GM12878 (cell line): ENCODE results near the gene MRGPRF. TPM values are rescaled to one million over a fixed set of nuclear protein-coding genes. Genes with fewer than 3 reads are reported as not detected.

Source experiments
- ATAC-seq: fragments of 200-7000 bp; cut with Tn5 transposase; 3 replicates; pipeline ENCODE4 v1.9.1; 2020; ENCODE audit warnings: mild to moderate bottlenecking, moderate library complexity
- BruUV-seq: library from RNA; stranded (reverse); fragments of 400-500 nt; replicated peaks from 2 replicates; lab custom pipeline; 2021; lab: Mats Ljungman, UMichigan
- CTCF ChIA-PET: fragments of 300-600 bp; sonication (Branson Sonifier 250); formaldehyde crosslinking; extraction: SDS; loops from one replicate; lab custom pipeline; 2021; ENCODE audit warnings: inconsistent platforms; lab: Yijun Ruan, JAX
- POLR2A ChIA-PET: fragments of 350-600 bp; formaldehyde crosslinking; extraction: SDS; loops from one replicate; lab custom pipeline; 2021; ENCODE audit warnings: inconsistent platforms; lab: Charles Lee
- RAD21 ChIA-PET: fragments of 300-600 bp; sonication (Branson Sonifier 250); formaldehyde crosslinking; loops from one replicate; lab custom pipeline; 2023; ENCODE audit warnings: antibody characterized with exemption; ENCODE audit not compliant: unreplicated experiment; lab: Charles Lee
- SMC1A ChIA-PET: fragments of 300-600 bp; sonication (Branson Sonifier 250); formaldehyde crosslinking; loops from one replicate; lab custom pipeline; 2023; ENCODE audit not compliant: unreplicated experiment, uncharacterized antibody; lab: Charles Lee
- DNase-seq: peaks from one replicate; pipeline ENCODE4 v3.0.0-alpha.2; 2011; ENCODE audit warnings: low read depth, low spot score
- FAIRE-seq: peaks from 3 replicates; lab custom pipeline; 2011; peaks lifted over from hg19 to GRCh38; lab: Jason Lieb, UNC
- H2AFZ ChIP-seq: 2 replicates; pipeline ENCODE4 v1.6.0; 2011; ENCODE audit warnings: low read depth, low read length, control low read depth; ENCODE audit not compliant: control insufficient read depth
- H3K27ac ChIP-seq: 2 replicates; pipeline ENCODE4 v1.5.1; 2011; ENCODE audit warnings: control low read depth; ENCODE audit not compliant: control insufficient read depth, insufficient read depth
- H3K27me3 ChIP-seq, 2 experiments: replicated peaks in 1 of 2; 2 replicates each; pipeline versions ENCODE4 v1.6.0 to v1.6.1; 2011; ENCODE audit warnings: low read length in 1 of 2; ENCODE audit not compliant: control insufficient read depth in 2 of 2, insufficient read depth in 2 of 2
- H3K36me3 ChIP-seq, 2 experiments: 2 replicates each; pipeline ENCODE4 v1.5.1; 2011; ENCODE audit warnings: low read length in 1 of 2; ENCODE audit not compliant: control insufficient read depth in 2 of 2, insufficient read depth in 2 of 2
- H3K4me1 ChIP-seq: 2 replicates; pipeline ENCODE4 v1.6.1; 2011; ENCODE audit warnings: mild to moderate bottlenecking, low read length, moderate library complexity, mixed read lengths; ENCODE audit not compliant: control insufficient read depth, insufficient read depth
- H3K4me2 ChIP-seq: 2 replicates; pipeline ENCODE4 v1.6.0; 2011; ENCODE audit warnings: control low read depth; ENCODE audit not compliant: control insufficient read depth, insufficient read depth
- H3K4me3 ChIP-seq: fragments of 200-600 bp; sonication (generic); 2 replicates; pipeline ENCODE4 v1.5.1; 2016
- H3K79me2 ChIP-seq: 2 replicates; pipeline ENCODE4 v1.6.0; 2011; ENCODE audit warnings: low read length; ENCODE audit not compliant: control insufficient read depth, insufficient read depth
- H3K9ac ChIP-seq: 2 replicates; pipeline ENCODE4 v1.8.0; 2011; ENCODE audit warnings: low read length, control low read depth, mixed read lengths; ENCODE audit not compliant: control insufficient read depth, insufficient read depth
- H3K9me3 ChIP-seq: replicated peaks from 3 replicates; pipeline ENCODE4 v1.5.1; 2011; ENCODE audit warnings: mild to moderate bottlenecking, low read length; ENCODE audit not compliant: control insufficient read depth, insufficient read depth
- H4K20me1 ChIP-seq: 2 replicates; pipeline ENCODE4 v1.6.0; 2011; ENCODE audit not compliant: control insufficient read depth, insufficient read depth
- BMI1 ChIP-seq: fragments of 450-650 bp; IDR thresholded peaks from 2 replicates; pipeline ENCODE4 v1.6.1; 2016; ENCODE audit warnings: mild to moderate bottlenecking, moderate library complexity, borderline replicate concordance
- BRCA1 ChIP-seq: IDR thresholded peaks from 2 replicates; pipeline ENCODE4 v1.6.1; 2011; ENCODE audit warnings: low read depth, low read length, improper control_type of control experiment
- CBX5 ChIP-seq: sonication (generic); IDR thresholded peaks from 2 replicates; pipeline ENCODE4 v1.6.1; 2016; ENCODE audit warnings: low read depth, moderate library complexity, mild to moderate bottlenecking, inconsistent platforms
- FOXK2 ChIP-seq: fragments of 450-650 bp; IDR thresholded peaks from 2 replicates; pipeline ENCODE4 v1.6.1; 2017; ENCODE audit warnings: mild to moderate bottlenecking, moderate library complexity
- JUND ChIP-seq: IDR thresholded peaks from 2 replicates; pipeline ENCODE4 v1.6.1; 2012; ENCODE audit warnings: low read depth, mild to moderate bottlenecking, low read length, improper control_type of control experiment, moderate library complexity
- MTA2 ChIP-seq: fragments of 450-650 bp; IDR thresholded peaks from 2 replicates; pipeline ENCODE4 v1.6.1; 2016; ENCODE audit warnings: low read depth, mild to moderate bottlenecking, moderate library complexity
- MXI1 ChIP-seq: fragments of 150-350 bp; IDR thresholded peaks from 2 replicates; pipeline ENCODE4 v1.6.1; 2011; ENCODE audit warnings: low read depth, mild to moderate bottlenecking, inconsistent platforms, low read length, improper control_type of control experiment
- NBN ChIP-seq: fragments of 450-650 bp; IDR thresholded peaks from 2 replicates; pipeline ENCODE4 v1.6.1; 2016
- NFIC ChIP-seq: IDR thresholded peaks from 2 replicates; pipeline ENCODE4 v1.6.1; 2012; ENCODE audit warnings: low read depth, mild to moderate bottlenecking, inconsistent platforms, low read length, moderate library complexity
- NKRF ChIP-seq: fragments of 450-650 bp; conservative IDR thresholded peaks from 2 replicates; pipeline ENCODE4 v1.6.1; 2017; ENCODE audit warnings: mild to moderate bottlenecking, moderate library complexity
- NR2C1 ChIP-seq: fragments of 450-650 bp; IDR thresholded peaks from 2 replicates; pipeline ENCODE4 v1.6.1; 2017; ENCODE audit warnings: antibody characterized with exemption, mild to moderate bottlenecking, moderate library complexity
- NRF1 ChIP-seq: conservative IDR thresholded peaks from 2 replicates; pipeline ENCODE4 v1.6.1; 2011; ENCODE audit warnings: mild to moderate bottlenecking, low read depth, low read length, improper control_type of control experiment
- RCOR1 ChIP-seq: conservative IDR thresholded peaks from 2 replicates; pipeline ENCODE4 v1.6.1; 2012; ENCODE audit warnings: low read depth, low read length, improper control_type of control experiment
- SPI1 ChIP-seq: IDR thresholded peaks from 2 replicates; pipeline ENCODE4 v1.6.1; 2011; ENCODE audit warnings: low read depth, mild to moderate bottlenecking, low read length, moderate library complexity, borderline replicate concordance; ENCODE audit not compliant: insufficient read depth
- SREBF2 ChIP-seq: IDR thresholded peaks from 2 replicates; pipeline ENCODE4 v1.6.1; 2012; ENCODE audit warnings: mild to moderate bottlenecking, low read length
- STAT1 ChIP-seq: fragments of 450-650 bp; conservative IDR thresholded peaks from 2 replicates; pipeline ENCODE4 v1.6.1; 2014; ENCODE audit warnings: antibody characterized with exemption, mild to moderate bottlenecking
- SUPT20H ChIP-seq: IDR thresholded peaks from 2 replicates; pipeline ENCODE4 v1.6.1; 2011; ENCODE audit warnings: low read depth, mild to moderate bottlenecking, low read length, moderate library complexity, borderline replicate concordance; ENCODE audit not compliant: control insufficient read depth
- USF1 ChIP-seq: IDR thresholded peaks from 2 replicates; pipeline ENCODE4 v1.6.1; 2011; ENCODE audit warnings: borderline replicate concordance, low read depth, mild to moderate bottlenecking, moderate library complexity, mixed read lengths, low read length; ENCODE audit not compliant: insufficient read depth; ENCODE audit errors: extremely low read length
- ZBTB11 ChIP-seq: fragments of 450-650 bp; formaldehyde crosslinking; IDR thresholded peaks from 2 replicates; pipeline ENCODE4 v1.5.0; 2022; ENCODE audit warnings: mild to moderate bottlenecking, missing genetic modification characterization
- WGBS: methylation state at CpG from one replicate; pipeline ENCODE4 v1.1.6; 2016; ENCODE audit warnings: low lambda C conversion rate; ENCODE audit not compliant: insufficient replicate concordance, insufficient coverage; ENCODE audit errors: missing lambda C conversion rate; 5-methylcytosine and 5-hydroxymethylcytosine counted together
- in situ Hi-C: fragments of 300-500 bp; cut with MboI; formaldehyde crosslinking; loops from 9 replicates; pipeline ENCODE4 v1.14.3; 2018; ENCODE audit warnings: mixed read lengths
- intact Hi-C: fragments of 100-400 bp; cut with micrococcal nuclease; formaldehyde crosslinking; loops from one replicate; pipeline ENCODE4 v1.14.2; 2022; ENCODE audit not compliant: unreplicated experiment
- polyA plus RNA-seq, 11 experiments: library from polyadenylated mRNA; depleted of rRNA in 4 of 11; unstranded in 6 of 11; stranded (reverse) in 5 of 11; fragments of >200 nt; fragmentation: Nextera tagmentation in 4 of 11; fragmentation: Illumina TruSeq in 1 of 11; extraction: Ambion mirVana in 4 of 11; extraction: Trizol in 1 of 11; gene quantifications; 1 replicate in 1 of 11; 2 replicates in 10 of 11; pipeline versions ENCODE4 v1.2.1 to v1.2.3, GENCODE V29; 2011 to 2016; ENCODE audit warnings: inconsistent platforms in 2 of 11, missing spikeins in 2 of 11, low read depth in 1 of 11
- total RNA-seq, 4 experiments: library from RNA; depleted of rRNA in 3 of 4; stranded (reverse); fragments of >200 nt in 3 of 4; fragmentation: Illumina TruSeq in 1 of 4; extraction: Trizol in 1 of 4; gene quantifications; 2 replicates each; pipeline versions ENCODE4 v1.2.1 to v1.2.3, GENCODE V29; 2013 to 2021

The MRGPRF gene
- total and polyA plus RNA-seq, 10 of the 15 experiments (the other 5 are each of a cell fraction or from before 2014, with no cell fraction given) = not detected

GRCh38 chr11:68998390-68998911 lies 14.6 kb downstream of the MRGPRF start:
- POLR2A ChIA-PET = no interaction called here
- WGBS = 28% methylated on average over 13 of the region's 13 CpGs
- intact Hi-C loops = no loop called here
- RAD21 ChIA-PET = no interaction called here
- Histone ChIP-seq H3K36me3 (no peaks in the 10 kb centered on the region), H3K79me2 (no peaks in the 10 kb centered on the region), H3K9ac (no peak overlapping the region), H3K27me3 (peaks cover 0 to 3% of the 10 kb centered on the region in 2 experiments; a peak in 2 of 4 replicates), H4K20me1 (no peaks in the 10 kb centered on the region), H3K4me2 (no peak overlapping the region), H3K4me1 (no peaks in the 10 kb centered on the region), H2AFZ (no peak overlapping the region), H3K27ac (no peak overlapping the region), H3K9me3 (no peaks in the 10 kb centered on the region), H3K4me3 (no peak overlapping the region)
- no TSS peak for BruUV-seq
- ATAC-seq = no peak; the same call in 2 of the 3 replicates
- SMC1A ChIA-PET = no interaction called here
- in situ Hi-C loops = no loop called here
- no peak for DNase-seq
- CTCF ChIA-PET = no interaction called here
- FAIRE-seq = no peak
- no peak for TF ChIP-seq SPI1
- no peak for TF ChIP-seq FOXK2
- TF ChIP-seq MXI1 = no peak
- TF ChIP-seq USF1 = no peak
- TF ChIP-seq NRF1 = no peak
- no peak for TF ChIP-seq CBX5
- no peak for TF ChIP-seq STAT1
- TF ChIP-seq RCOR1 = no peak
- TF ChIP-seq SREBF2 = no peak
- no peak for TF ChIP-seq BRCA1
- no peak for TF ChIP-seq NKRF
- TF ChIP-seq NFIC = no peak
- no peak for TF ChIP-seq NBN
- TF ChIP-seq SUPT20H = no peak
- no peak for TF ChIP-seq MTA2
- no peak for TF ChIP-seq NR2C1
- no peak for TF ChIP-seq BMI1
- no peak for TF ChIP-seq ZBTB11 (CRISPR knock-in tag)
- TF ChIP-seq JUND = no peak
